Muscle layer of colon (tissue), 2 donors: ENCODE measurements around the gene SPTBN5.
A peak's percentile ranks its signal among the peaks of the same experiment; 100 is the strongest.

Experiments
- H3K27ac ChIP-seq: one replicate; pipeline ENCODE4 v1.7.0; 2013; ENCODE audit warnings: low read depth, mild to moderate bottlenecking, low read length, moderate library complexity
- H3K27me3 ChIP-seq, 2 donors: one replicate each; pipeline ENCODE4 v1.7.0; 2013; ENCODE audit warnings: low read length in 2 of 2, mild to moderate bottlenecking in 2 of 2; ENCODE audit not compliant: insufficient read depth in 2 of 2, control insufficient read depth in 1 of 2
- H3K36me3 ChIP-seq: one replicate; pipeline ENCODE4 v1.7.0; 2013; ENCODE audit warnings: mild to moderate bottlenecking, low read length; ENCODE audit not compliant: insufficient read depth
- H3K4me1 ChIP-seq: one replicate; pipeline ENCODE4 v1.7.0; 2013; ENCODE audit warnings: mild to moderate bottlenecking, low read length; ENCODE audit not compliant: insufficient read depth
- H3K4me3 ChIP-seq, 2 donors: one replicate each; pipeline ENCODE4 v1.7.0; 2013; ENCODE audit warnings: low read length in 2 of 2, low read depth in 1 of 2, mild to moderate bottlenecking in 1 of 2, moderate library complexity in 1 of 2
- H3K9ac ChIP-seq: one replicate; pipeline ENCODE4 v1.7.0; 2013; ENCODE audit warnings: low read length
- H3K9me3 ChIP-seq: one replicate; pipeline ENCODE4 v1.7.0; 2013; ENCODE audit warnings: mild to moderate bottlenecking, low read length
- donor health status: abdominal sarcoma.
- donor health status: Adenocarcinoma of cecum.

The SPTBN5 gene

GRCh38 chr15:41893422-41894250 is at the start of gene SPTBN5:
SPTBN5 (minus strand) TSS chr15:41894053; CDS start chr15:41893497, 556 bp downstream.
- no peaks in the 10 kb centered on the region for H3K9me3 ChIP-seq
- H3K4me1 ChIP-seq = peaks cover 24% of the 10 kb centered on the region
- H3K27me3 ChIP-seq = no peaks in the 10 kb centered on the region
- no peak within 1 kb of the TSS for H3K9ac ChIP-seq
- H3K4me3 ChIP-seq = peak within 1 kb of the TSS in 1 of 2 donors; percentile 16
- H3K36me3 ChIP-seq = no peaks in the 10 kb centered on the region
- no peak within 1 kb of the TSS for H3K27ac ChIP-seq

DNA sequence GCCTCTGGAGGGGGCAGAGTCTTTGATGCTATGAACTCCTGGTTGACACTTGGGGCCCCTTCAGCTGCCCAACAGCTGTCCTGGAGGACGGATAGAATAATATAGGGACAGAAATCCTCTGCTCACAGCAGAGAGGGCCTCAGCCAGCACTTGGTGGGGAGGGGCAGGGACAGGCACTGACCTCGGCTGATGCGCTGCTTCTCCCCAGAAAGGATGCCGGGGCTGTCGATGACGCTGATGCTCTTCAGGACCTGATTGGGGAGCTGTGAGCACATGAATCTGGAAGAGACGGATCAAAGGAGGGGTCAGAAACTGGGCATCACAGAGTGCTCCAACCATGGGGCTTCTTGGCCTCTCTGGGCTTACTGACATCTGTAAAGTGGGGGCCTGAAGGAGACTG is 49.0 kb upstream of the SPTBN5 start:
- Histone ChIP-seq H3K27ac (no peak overlapping the region), H3K4me1 (peaks cover 12% of the 10 kb centered on the region), H3K4me3 (no peak overlapping the region), H3K9me3 (no peaks in the 10 kb centered on the region), H3K9ac (no peak overlapping the region), H3K36me3 (no peaks in the 10 kb centered on the region), H3K27me3 (no peaks in the 10 kb centered on the region)

- H3K4me1 ChIP-seq = peaks cover 12% of the 10 kb centered on the region
- no peaks in the 10 kb centered on the region for H3K36me3 ChIP-seq
- H3K9me3 ChIP-seq = no peaks in the 10 kb centered on the region
- no peak overlapping the region for H3K9ac ChIP-seq
- H3K27me3 ChIP-seq = no peaks in the 10 kb centered on the region
- no peak overlapping the region for H3K27ac ChIP-seq
- H3K4me3 ChIP-seq = no peak overlapping the region
Measured at GRCh38 chr15:41941644-41942415, 48.0 kb upstream of the SPTBN5 start.

GRCh38 chr15:41940441-41940857 is 46.6 kb upstream of the SPTBN5 start:
- H3K36me3 ChIP-seq = no peaks in the 10 kb centered on the region
- no peak overlapping the region for H3K27ac ChIP-seq
- no peaks in the 10 kb centered on the region for H3K9me3 ChIP-seq
- peaks cover 12% of the 10 kb centered on the region for H3K4me1 ChIP-seq
- no peak overlapping the region for H3K9ac ChIP-seq
- H3K27me3 ChIP-seq = no peaks in the 10 kb centered on the region
- H3K4me3 ChIP-seq = no peak overlapping the region

DNA sequence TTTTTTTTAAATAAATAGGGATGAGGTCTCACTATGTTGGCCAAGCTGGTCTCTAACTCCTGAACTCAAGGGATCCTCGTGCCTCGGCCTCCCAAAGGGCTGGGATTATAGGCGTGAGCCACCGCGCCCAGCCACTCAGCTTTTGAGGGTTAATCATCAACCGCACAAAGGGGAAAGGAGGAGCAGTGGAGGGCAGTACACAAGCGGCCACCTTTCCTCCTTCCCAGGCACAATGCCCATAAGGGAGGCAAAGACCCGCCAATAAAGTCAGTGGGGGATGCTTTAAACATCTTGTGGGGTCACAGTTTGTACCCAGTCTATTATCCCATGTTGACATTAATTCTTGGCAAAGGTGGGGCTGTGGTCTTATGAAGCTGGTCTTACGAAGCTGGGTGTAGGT is 46.1 kb upstream of the SPTBN5 start:
- no peak overlapping the region for H3K9ac ChIP-seq
- no peaks in the 10 kb centered on the region for H3K36me3 ChIP-seq
- no peaks in the 10 kb centered on the region for H3K9me3 ChIP-seq
- no peak overlapping the region for H3K4me3 ChIP-seq
- H3K27ac ChIP-seq = no peak overlapping the region
- no peaks in the 10 kb centered on the region for H3K27me3 ChIP-seq
- H3K4me1 ChIP-seq = peaks cover 12% of the 10 kb centered on the region

- H3K27ac ChIP-seq = no peak overlapping the region
- H3K4me1 ChIP-seq = peaks cover 7% of the 10 kb centered on the region
- no peaks in the 10 kb centered on the region for H3K27me3 ChIP-seq
- no peak overlapping the region for H3K4me3 ChIP-seq
- H3K9ac ChIP-seq = no peak overlapping the region
- H3K9me3 ChIP-seq = no peaks in the 10 kb centered on the region
- H3K36me3 ChIP-seq = no peaks in the 10 kb centered on the region
Measured at GRCh38 chr15:41937568-41937923, 43.7 kb upstream of the SPTBN5 start.

- no peaks in the 10 kb centered on the region for H3K9me3 ChIP-seq
- no peak overlapping the region for H3K4me3 ChIP-seq
- no peak overlapping the region for H3K27ac ChIP-seq
- H3K4me1 ChIP-seq = peaks cover 7% of the 10 kb centered on the region
- no peak overlapping the region for H3K9ac ChIP-seq
- no peaks in the 10 kb centered on the region for H3K36me3 ChIP-seq
- H3K27me3 ChIP-seq = no peaks in the 10 kb centered on the region
Measured at GRCh38 chr15:41936649-41937567, 43.1 kb upstream of the SPTBN5 start.

- Histone ChIP-seq H3K9me3 (no peaks in the 10 kb centered on the region), H3K27ac (no peak overlapping the region), H3K9ac (no peak overlapping the region), H3K36me3 (no peaks in the 10 kb centered on the region), H3K27me3 (no peaks in the 10 kb centered on the region), H3K4me1 (peaks cover 7% of the 10 kb centered on the region), H3K4me3 (no peak overlapping the region)
Measured at GRCh38 chr15:41936155-41936554, 42.3 kb upstream of the SPTBN5 start.

DNA sequence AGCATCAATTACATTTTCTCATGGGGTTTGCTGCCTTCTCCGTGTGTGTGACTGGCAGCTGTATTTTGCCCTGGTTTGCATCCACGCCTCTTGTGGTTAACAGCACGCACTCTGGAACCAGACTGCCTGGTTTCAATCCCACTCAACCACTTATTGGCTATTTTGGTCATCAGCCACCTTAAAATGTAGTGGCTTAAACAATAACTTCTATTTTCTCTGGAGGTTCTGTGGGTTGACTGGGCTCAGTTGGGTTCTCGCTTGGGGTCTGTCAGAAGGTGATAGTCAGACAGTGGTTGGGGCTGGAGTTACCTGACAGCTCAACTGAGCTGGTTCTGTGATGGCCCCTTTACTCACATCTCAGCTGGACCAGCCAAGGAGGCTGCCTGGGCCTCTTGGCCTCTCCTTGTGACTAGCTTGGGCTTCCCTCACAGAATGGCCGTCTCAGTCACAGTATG is 41.7 kb upstream of the SPTBN5 start:
- Histone ChIP-seq H3K9ac (no peak overlapping the region), H3K4me1 (peaks cover 13% of the 10 kb centered on the region), H3K27ac (no peak overlapping the region), H3K36me3 (no peaks in the 10 kb centered on the region), H3K9me3 (no peaks in the 10 kb centered on the region), H3K4me3 (no peak overlapping the region), H3K27me3 (no peaks in the 10 kb centered on the region)

- Histone ChIP-seq H3K27me3 (no peaks in the 10 kb centered on the region), H3K9ac (no peak overlapping the region), H3K9me3 (no peaks in the 10 kb centered on the region), H3K36me3 (no peaks in the 10 kb centered on the region), H3K27ac (no peak overlapping the region), H3K4me3 (no peak overlapping the region), H3K4me1 (peaks cover 18% of the 10 kb centered on the region)
Measured at GRCh38 chr15:41934843-41935242, 41.0 kb upstream of the SPTBN5 start.

- Histone ChIP-seq H3K4me3 (no peak overlapping the region), H3K9ac (no peak overlapping the region), H3K36me3 (no peaks in the 10 kb centered on the region), H3K9me3 (no peaks in the 10 kb centered on the region), H3K27me3 (no peaks in the 10 kb centered on the region), H3K27ac (no peak overlapping the region), H3K4me1 (peaks cover 28% of the 10 kb centered on the region)
Measured at GRCh38 chr15:41933771-41934170, 39.9 kb upstream of the SPTBN5 start.
